ENCODE data around the gene HDGFL2.

The HDGFL2 gene

GRCh38 chr19:4496304-4496703 lies 24.2 kb downstream of the HDGFL2 start:
- FAIRE-seq (no peak), DNase-seq (ENCODE audit: insufficient read length, low spot score) (no peak)
- TF ChIP-seq POU2F2 (IDR thresholded peaks at IDR 0.05; ENCODE audit: low read depth, low read length) (no peak), POLR2AphosphoS5 (IDR thresholded peaks at IDR 0.05; ENCODE audit: low read depth, low read length) (no peak), SPI1 (IDR thresholded peaks at IDR 0.05; ENCODE audit: low read depth, low read length) (no peak), PAX5 (IDR thresholded peaks at IDR 0.05; ENCODE audit: insufficient read depth, low read length, severe bottlenecking) (no peak), TAF1 (IDR thresholded peaks at IDR 0.05; ENCODE audit: low read depth, low read length) (no peak), POLR2A (IDR thresholded peaks at IDR 0.05; ENCODE audit: low read depth, low read length) (no peak)

- FAIRE-seq (no peak), DNase-seq (ENCODE audit: insufficient read length, low spot score) (no peak)
- no peak for TF ChIP-seq POU2F2 (IDR thresholded peaks at IDR 0.05; ENCODE audit: low read depth, low read length)
- no peak for TF ChIP-seq POLR2AphosphoS5 (IDR thresholded peaks at IDR 0.05; ENCODE audit: low read depth, low read length)
- no peak for TF ChIP-seq SPI1 (IDR thresholded peaks at IDR 0.05; ENCODE audit: low read depth, low read length)
- no peak for TF ChIP-seq POLR2A (IDR thresholded peaks at IDR 0.05; ENCODE audit: low read depth, low read length)
- TF ChIP-seq PAX5 (IDR thresholded peaks at IDR 0.05; ENCODE audit: insufficient read depth, low read length, severe bottlenecking), result no peak
- TF ChIP-seq TAF1 (IDR thresholded peaks at IDR 0.05; ENCODE audit: low read depth, low read length), result no peak
Measured at GRCh38 chr19:4497770-4498389, 25.8 kb downstream of the HDGFL2 start.

GRCh38 chr19:4498694-4499093 lies 26.6 kb downstream of the HDGFL2 start:
- DNase-seq (ENCODE audit: insufficient read length, low spot score), result no peak
- FAIRE-seq, result no peak
- TF ChIP-seq PAX5 (IDR thresholded peaks at IDR 0.05; ENCODE audit: insufficient read depth, low read length, severe bottlenecking), result no peak

- no peak for TF ChIP-seq POLR2AphosphoS5 (IDR thresholded peaks at IDR 0.05; ENCODE audit: low read depth, low read length)
- no peak for TF ChIP-seq TAF1 (IDR thresholded peaks at IDR 0.05; ENCODE audit: low read depth, low read length)
- no peak for TF ChIP-seq POU2F2 (IDR thresholded peaks at IDR 0.05; ENCODE audit: low read depth, low read length)
- TF ChIP-seq SPI1 (IDR thresholded peaks at IDR 0.05; ENCODE audit: low read depth, low read length), result no peak
- no peak for TF ChIP-seq POLR2A (IDR thresholded peaks at IDR 0.05; ENCODE audit: low read depth, low read length)
- TF ChIP-seq PAX5 (IDR thresholded peaks at IDR 0.05; ENCODE audit: insufficient read depth, low read length, severe bottlenecking), result no peak
- DNase-seq (ENCODE audit: insufficient read length, low spot score) (no peak), FAIRE-seq (no peak)
Measured at GRCh38 chr19:4499318-4499717, 27.2 kb downstream of the HDGFL2 start.

GRCh38 chr19:4499855-4500254 lies 27.8 kb downstream of the HDGFL2 start:
- TF ChIP-seq TAF1 (IDR thresholded peaks at IDR 0.05; ENCODE audit: low read depth, low read length) (no peak), PAX5 (IDR thresholded peaks at IDR 0.05; ENCODE audit: insufficient read depth, low read length, severe bottlenecking) (no peak), POLR2A (IDR thresholded peaks at IDR 0.05; ENCODE audit: low read depth, low read length) (no peak), POLR2AphosphoS5 (IDR thresholded peaks at IDR 0.05; ENCODE audit: low read depth, low read length) (no peak), SPI1 (IDR thresholded peaks at IDR 0.05; ENCODE audit: low read depth, low read length) (no peak), POU2F2 (IDR thresholded peaks at IDR 0.05; ENCODE audit: low read depth, low read length) (no peak)
- FAIRE-seq (no peak), DNase-seq (ENCODE audit: insufficient read length, low spot score) (no peak)

GRCh38 chr19:4500841-4501591 lies 28.9 kb downstream of the HDGFL2 start:
- no peak for TF ChIP-seq SPI1 (IDR thresholded peaks at IDR 0.05; ENCODE audit: low read depth, low read length)
- TF ChIP-seq POLR2AphosphoS5 (IDR thresholded peaks at IDR 0.05; ENCODE audit: low read depth, low read length), result no peak
- no peak for TF ChIP-seq POU2F2 (IDR thresholded peaks at IDR 0.05; ENCODE audit: low read depth, low read length)
- TF ChIP-seq TAF1 (IDR thresholded peaks at IDR 0.05; ENCODE audit: low read depth, low read length), result no peak
- TF ChIP-seq PAX5 (IDR thresholded peaks at IDR 0.05; ENCODE audit: insufficient read depth, low read length, severe bottlenecking), result no peak
- TF ChIP-seq POLR2A (IDR thresholded peaks at IDR 0.05; ENCODE audit: low read depth, low read length), result no peak
- FAIRE-seq (no peak), DNase-seq (ENCODE audit: insufficient read length, low spot score) (no peak)

- TF ChIP-seq SPI1 (IDR thresholded peaks at IDR 0.05; ENCODE audit: low read depth, low read length), result no peak
- TF ChIP-seq TAF1 (IDR thresholded peaks at IDR 0.05; ENCODE audit: low read depth, low read length), result no peak
- TF ChIP-seq POU2F2 (IDR thresholded peaks at IDR 0.05; ENCODE audit: low read depth, low read length), result no peak
- TF ChIP-seq POLR2A (IDR thresholded peaks at IDR 0.05; ENCODE audit: low read depth, low read length), result no peak
- no peak for TF ChIP-seq POLR2AphosphoS5 (IDR thresholded peaks at IDR 0.05; ENCODE audit: low read depth, low read length)
- no peak for TF ChIP-seq PAX5 (IDR thresholded peaks at IDR 0.05; ENCODE audit: insufficient read depth, low read length, severe bottlenecking)
- DNase-seq (ENCODE audit: insufficient read length, low spot score) (no peak), FAIRE-seq (no peak)
Measured at GRCh38 chr19:4501691-4502090, 29.6 kb downstream of the HDGFL2 start.

GRCh38 chr19:4502282-4503131 lies 30.4 kb downstream of the HDGFL2 start:
- no peak for TF ChIP-seq POU2F2 (IDR thresholded peaks at IDR 0.05; ENCODE audit: low read depth, low read length)
- no peak for TF ChIP-seq POLR2A (IDR thresholded peaks at IDR 0.05; ENCODE audit: low read depth, low read length)
- TF ChIP-seq POLR2AphosphoS5 (IDR thresholded peaks at IDR 0.05; ENCODE audit: low read depth, low read length), result no peak
- TF ChIP-seq SPI1 (IDR thresholded peaks at IDR 0.05; ENCODE audit: low read depth, low read length), result no peak
- TF ChIP-seq PAX5 (IDR thresholded peaks at IDR 0.05; ENCODE audit: insufficient read depth, low read length, severe bottlenecking), result no peak
- TF ChIP-seq TAF1 (IDR thresholded peaks at IDR 0.05; ENCODE audit: low read depth, low read length), result no peak
- FAIRE-seq (no peak), DNase-seq (ENCODE audit: insufficient read length, low spot score) (no peak)

Data from GM12891 (cell line).